GM20000 (cell line): ENCODE data around the gene KRTAP4-9.
"Not testable (repeated sequence)": the region's sequence is repeated elsewhere in the genome, so short reads cannot be mapped to it uniquely, and the experiment has no call there.

ENCODE experiments used
- DNase-seq: peaks from one replicate; pipeline ENCODE4 v3.0.0; 2012; ENCODE audit warnings: low spot score
- CTCF ChIP-seq: IDR thresholded peaks from 2 replicates; pipeline ENCODE4 v1.5.1; 2012; ENCODE audit warnings: mild to moderate bottlenecking, control low read depth; ENCODE audit errors: extremely low read depth, missing control alignments

Gene KRTAP4-9

GRCh38 chr17:41111151-41111885 is 6.1 kb downstream of the KRTAP4-9 start:
- no peak for TF ChIP-seq CTCF
- DNase-seq = no peak

GRCh38 chr17:41116297-41116696 is 11.1 kb downstream of the KRTAP4-9 start:
- no peak for DNase-seq

GRCh38 chr17:41117846-41118386 is 12.7 kb downstream of the KRTAP4-9 start, which contains the start of gene KRTAP4-11:
TSS of gene KRTAP4-11 (minus strand) at chr17:41118373. CDS start at chr17:41118315, 58 bp downstream.
- DNase-seq = not testable (repeated sequence)

More at GRCh38 chr17:41116297-41116696, 11.1 kb downstream of the KRTAP4-9 start:
- no peak for TF ChIP-seq CTCF

GRCh38 chr17:41118721-41119120 is 13.5 kb downstream of the KRTAP4-9 start:
- no peak for DNase-seq
- no peak for TF ChIP-seq CTCF

GRCh38 chr17:41119696-41120690 is 14.8 kb downstream of the KRTAP4-9 start:
- DNase-seq = not testable (repeated sequence)

- no peak for DNase-seq
- no peak for TF ChIP-seq CTCF
These were observed 16.6 kb downstream of the KRTAP4-9 start for GRCh38 chr17:41121742-41122141.

GRCh38 chr17:41123292-41123990 is 18.3 kb downstream of the KRTAP4-9 start:
- not testable (repeated sequence) for DNase-seq

- not testable (repeated sequence) for DNase-seq
These were observed 18.8 kb downstream of the KRTAP4-9 start, which contains the start of gene KRTAP4-12 for GRCh38 chr17:41123991-41124371. TSS of gene KRTAP4-12 (minus strand) at chr17:41124182. CDS start at chr17:41124122, 60 bp downstream.

- DNase-seq = no peak
- TF ChIP-seq CTCF = no peak
These were observed 19.9 kb downstream of the KRTAP4-9 start for GRCh38 chr17:41125064-41125463.
